Neural progenitor cell (in vitro differentiated cells): ENCODE measurements around the gene G3BP1.

Experiments used
- CTCF ChIP-seq: fragments of 200-600 bp; sonication (generic); IDR thresholded peaks from 2 replicates; pipeline ENCODE4 v1.5.1; 2017; ENCODE audit warnings: antibody characterized with exemption, mild to moderate bottlenecking
- EZH2 ChIP-seq: fragments of 200-600 bp; sonication (generic); IDR thresholded peaks from 2 replicates; pipeline ENCODE4 v1.6.1; 2017; ENCODE audit warnings: antibody characterized with exemption, mild to moderate bottlenecking, moderate library complexity

- TF ChIP-seq CTCF (no peak), EZH2 (no peak)
These were observed 16.1 kb downstream of the G3BP1 start for GRCh38 chr5:151787817-151788216.
